Fibroblast of skin of right quadriceps (primary cell): ENCODE results near the gene PAPPA2.
A peak's percentile ranks its signal among the peaks of the same experiment; 100 is the strongest.
"Not testable (repeated sequence)": the region's sequence is repeated elsewhere in the genome, so short reads cannot be mapped to it uniquely, and the experiment has no call there.

ENCODE experiments used
- DNase-seq: peaks from one replicate; pipeline ENCODE4 v3.0.0-alpha.2; 2013

The PAPPA2 gene

GRCh38 chr1:176462674-176463378, at the start of gene PAPPA2:
Gene PAPPA2 (plus strand): TSS chr1:176463175. CDS start chr1:176556323, 93,148 bp downstream.
- no peak for DNase-seq

GRCh38 chr1:176416777-176417176, 46.2 kb upstream of the PAPPA2 start:
- no peak for DNase-seq

GRCh38 chr1:176419608-176420007, 43.4 kb upstream of the PAPPA2 start:
- not testable (repeated sequence) for DNase-seq

GRCh38 chr1:176434234-176434633, 28.7 kb upstream of the PAPPA2 start:
- no peak for DNase-seq

GRCh38 chr1:176436251-176436650, 26.7 kb upstream of the PAPPA2 start:
- no peak for DNase-seq

GRCh38 chr1:176440176-176440575, 22.8 kb upstream of the PAPPA2 start:
- no peak for DNase-seq

- no peak for DNase-seq
These were observed 18.7 kb upstream of the PAPPA2 start for GRCh38 chr1:176444286-176444685.

- DNase-seq, result no peak
These were observed 17.6 kb upstream of the PAPPA2 start for GRCh38 chr1:176445402-176445801.

GRCh38 chr1:176448340-176448739, 14.6 kb upstream of the PAPPA2 start:
- no peak for DNase-seq

GRCh38 chr1:176450526-176450925, 12.4 kb upstream of the PAPPA2 start:
- DNase-seq, result peak; percentile 9

- not testable (repeated sequence) for DNase-seq
These were observed 11.2 kb upstream of the PAPPA2 start for GRCh38 chr1:176451741-176452140.

- no peak for DNase-seq
These were observed 6.2 kb upstream of the PAPPA2 start for GRCh38 chr1:176456795-176457194.

GRCh38 chr1:176460544-176461336, 2.2 kb upstream of the PAPPA2 start:
- DNase-seq, result no peak

- DNase-seq, result no peak
These were observed 1.4 kb upstream of the PAPPA2 start for GRCh38 chr1:176461576-176461975.

- peak; percentile 6 for DNase-seq
These were observed 3.5 kb downstream of the PAPPA2 start for GRCh38 chr1:176466514-176466913.

GRCh38 chr1:176469450-176470010, 6.6 kb downstream of the PAPPA2 start:
- peak; percentile 53 for DNase-seq

GRCh38 chr1:176471338-176472121, 8.6 kb downstream of the PAPPA2 start:
- DNase-seq, result no peak

- DNase-seq, result no peak
These were observed 17.0 kb downstream of the PAPPA2 start for GRCh38 chr1:176479971-176480370.

GRCh38 chr1:176480750-176481149, 17.8 kb downstream of the PAPPA2 start:
- DNase-seq, result no peak

- DNase-seq, result no peak
These were observed 22.1 kb downstream of the PAPPA2 start for GRCh38 chr1:176485083-176485482.

GRCh38 chr1:176494436-176494835, 31.5 kb downstream of the PAPPA2 start:
- DNase-seq, result no peak

- DNase-seq, result no peak
These were observed 36.7 kb downstream of the PAPPA2 start for GRCh38 chr1:176499671-176500070.

GRCh38 chr1:176501599-176501998, 38.6 kb downstream of the PAPPA2 start:
- no peak for DNase-seq
